Adipocyte (in vitro differentiated cells): Measurements from ENCODE around the gene TBC1D5.

ENCODE experiments used
- DNase-seq: peaks from one replicate; pipeline ENCODE4 v3.0.0-alpha.2; 2015; ENCODE audit warnings: low read depth
- H3K27me3 ChIP-seq: replicated peaks from 2 replicates; pipeline ENCODE4 v1.7.0; 2013; ENCODE audit warnings: mild to moderate bottlenecking, low read length, moderate library complexity; ENCODE audit not compliant: control insufficient read depth, insufficient read depth
- H3K36me3 ChIP-seq: 2 replicates; pipeline ENCODE4 v1.7.0; 2013; ENCODE audit warnings: low read length, mild to moderate bottlenecking, moderate library complexity; ENCODE audit not compliant: control insufficient read depth, insufficient read depth, severe bottlenecking
- H3K4me1 ChIP-seq: 2 replicates; pipeline ENCODE4 v1.7.0; 2013; ENCODE audit warnings: mild to moderate bottlenecking, low read length, moderate library complexity; ENCODE audit not compliant: control insufficient read depth, insufficient read depth
- H3K4me3 ChIP-seq: 2 replicates; pipeline ENCODE4 v1.7.0; 2013; ENCODE audit warnings: mild to moderate bottlenecking, low read length, moderate library complexity
- H3K9ac ChIP-seq: 2 replicates; pipeline ENCODE4 v1.7.0; 2013; ENCODE audit warnings: mild to moderate bottlenecking, low read length, moderate library complexity
- H3K9me3 ChIP-seq: 2 replicates; pipeline ENCODE4 v1.7.0; 2013; ENCODE audit warnings: mild to moderate bottlenecking, low read length, moderate library complexity; ENCODE audit not compliant: control insufficient read depth

Gene TBC1D5

DNA sequence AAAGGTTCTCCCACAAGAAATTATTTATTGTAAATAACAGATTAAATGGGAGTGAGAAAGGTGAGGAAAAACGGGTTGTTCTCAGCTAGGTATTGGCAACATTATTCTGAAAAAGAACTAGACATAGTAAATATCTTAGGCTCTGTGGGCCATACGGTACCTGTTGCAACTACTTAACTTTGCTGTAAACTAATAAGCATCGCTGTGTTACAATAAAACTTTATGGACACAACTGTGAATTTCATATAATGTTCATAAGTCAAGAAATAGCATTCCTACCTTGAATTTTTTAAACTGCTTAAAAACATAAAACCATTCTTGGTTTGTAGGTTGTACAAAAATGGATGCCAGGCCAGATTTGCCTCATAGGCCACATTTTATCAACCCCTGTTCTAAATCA lies 183.9 kb downstream of the TBC1D5 start:
- no peak overlapping the region for H3K4me3 ChIP-seq
- no peak for DNase-seq

DNA sequence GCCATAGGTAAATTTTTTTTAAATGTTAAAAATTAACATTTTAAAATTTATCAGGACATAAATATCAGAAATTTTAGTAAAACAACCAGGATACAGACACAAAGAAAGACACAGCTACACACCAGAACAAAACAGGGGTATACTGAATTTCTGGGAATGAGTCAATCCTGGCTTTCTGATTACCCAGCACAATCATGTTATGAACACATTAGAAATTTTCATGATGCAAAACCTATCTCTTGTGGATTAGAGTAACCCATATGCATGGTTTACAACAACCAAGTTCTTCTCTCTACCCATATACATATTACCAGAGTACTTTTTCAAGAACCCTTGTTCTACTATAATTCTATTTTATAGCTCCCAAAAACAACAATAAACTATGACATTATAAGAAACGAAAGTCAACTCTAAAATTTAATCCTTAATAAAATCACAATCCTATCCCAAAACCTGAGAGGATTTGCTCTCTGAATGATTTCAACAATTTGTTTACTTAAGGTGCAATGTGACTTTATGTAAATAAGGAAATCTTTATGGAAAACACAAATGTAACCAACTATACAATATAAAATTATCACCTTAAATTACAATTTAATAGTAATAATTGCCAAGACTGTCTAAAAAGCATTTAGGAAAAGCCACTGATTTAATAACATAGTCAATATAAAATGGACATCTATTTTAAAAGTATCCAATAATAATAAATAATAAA lies 184.5 kb downstream of the TBC1D5 start:
- DNase-seq = no peak
- no peaks in the 10 kb centered on the region for H3K9me3 ChIP-seq
- H3K4me3 ChIP-seq = no peak overlapping the region
- no peaks in the 10 kb centered on the region for H3K27me3 ChIP-seq
- no peaks in the 10 kb centered on the region for H3K4me1 ChIP-seq
- H3K9ac ChIP-seq = no peak overlapping the region
- H3K36me3 ChIP-seq = no peaks in the 10 kb centered on the region

More for the DNA sequence above, 183.9 kb downstream of the TBC1D5 start:
- Histone ChIP-seq H3K9ac (no peak overlapping the region), H3K36me3 (no peaks in the 10 kb centered on the region), H3K9me3 (no peaks in the 10 kb centered on the region), H3K4me1 (no peaks in the 10 kb centered on the region), H3K27me3 (no peaks in the 10 kb centered on the region)

DNA sequence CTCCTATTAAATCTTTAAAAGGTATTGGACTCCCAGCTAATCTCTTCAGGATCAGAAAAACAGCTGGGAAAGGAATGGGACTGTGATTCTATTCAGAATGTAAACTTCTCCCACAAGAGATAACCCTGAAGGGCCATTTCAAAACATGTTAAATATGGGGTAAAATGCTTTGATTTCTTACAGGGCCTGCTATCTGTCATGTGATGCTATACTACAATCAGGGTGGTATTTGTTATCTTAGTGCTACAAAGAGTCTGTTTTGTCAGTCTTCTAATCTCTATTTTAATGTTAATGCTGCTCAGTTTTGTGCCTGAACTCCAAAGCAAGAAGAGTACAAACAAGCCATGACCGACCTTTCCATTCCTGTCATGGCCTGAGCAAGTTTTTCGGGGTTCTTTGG lies 186.9 kb downstream of the TBC1D5 start:
- Histone ChIP-seq H3K36me3 (no peaks in the 10 kb centered on the region), H3K4me3 (no peak overlapping the region), H3K27me3 (no peaks in the 10 kb centered on the region), H3K9ac (no peak overlapping the region), H3K9me3 (no peaks in the 10 kb centered on the region), H3K4me1 (no peaks in the 10 kb centered on the region)
- DNase-seq = no peak

DNA sequence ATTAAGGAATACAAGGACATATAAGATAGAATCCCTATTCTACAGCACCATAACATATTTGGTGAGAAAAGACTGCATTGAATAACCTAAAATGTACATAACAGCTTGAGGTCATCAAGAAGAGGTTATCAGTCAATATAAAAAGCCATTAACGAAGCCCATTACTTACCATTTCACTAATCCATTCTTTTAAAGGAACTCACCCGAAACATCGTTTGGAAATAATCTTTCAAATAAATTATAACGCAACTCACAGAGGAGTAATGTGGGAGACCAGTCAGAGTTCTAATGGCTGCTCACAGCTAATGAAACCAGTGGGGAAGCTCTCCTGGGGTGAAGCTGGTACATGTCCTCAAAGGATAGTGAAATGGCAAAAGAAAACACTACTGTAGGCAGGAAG lies 188.4 kb downstream of the TBC1D5 start:
- no peaks in the 10 kb centered on the region for H3K36me3 ChIP-seq
- DNase-seq = no peak
- H3K9me3 ChIP-seq = no peaks in the 10 kb centered on the region
- H3K4me3 ChIP-seq = no peak overlapping the region
- no peak overlapping the region for H3K9ac ChIP-seq
- H3K4me1 ChIP-seq = no peaks in the 10 kb centered on the region
- H3K27me3 ChIP-seq = no peaks in the 10 kb centered on the region

DNA sequence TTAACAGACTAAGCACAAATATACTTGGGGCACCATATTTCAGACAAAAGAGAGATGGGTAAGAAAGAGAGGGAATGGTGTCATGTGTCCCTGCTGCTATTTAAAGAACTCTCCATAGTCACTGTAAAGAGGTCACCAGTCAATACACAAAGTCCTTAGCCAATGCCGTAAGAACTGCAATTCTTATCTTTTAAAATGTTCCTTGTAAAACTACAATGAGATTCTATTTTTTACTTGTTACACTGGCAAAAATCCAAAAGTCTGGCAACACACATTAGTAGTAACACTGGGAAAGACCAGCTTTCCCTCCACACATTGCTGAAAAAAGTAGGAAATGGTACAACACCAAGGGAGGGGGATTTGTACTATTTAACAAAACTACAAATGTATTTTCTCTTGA lies 189.4 kb downstream of the TBC1D5 start:
- peak; percentile 1 for DNase-seq
- Histone ChIP-seq H3K4me1 (no peaks in the 10 kb centered on the region), H3K9me3 (no peaks in the 10 kb centered on the region), H3K9ac (no peak overlapping the region), H3K4me3 (no peak overlapping the region), H3K27me3 (no peaks in the 10 kb centered on the region), H3K36me3 (no peaks in the 10 kb centered on the region)

DNA sequence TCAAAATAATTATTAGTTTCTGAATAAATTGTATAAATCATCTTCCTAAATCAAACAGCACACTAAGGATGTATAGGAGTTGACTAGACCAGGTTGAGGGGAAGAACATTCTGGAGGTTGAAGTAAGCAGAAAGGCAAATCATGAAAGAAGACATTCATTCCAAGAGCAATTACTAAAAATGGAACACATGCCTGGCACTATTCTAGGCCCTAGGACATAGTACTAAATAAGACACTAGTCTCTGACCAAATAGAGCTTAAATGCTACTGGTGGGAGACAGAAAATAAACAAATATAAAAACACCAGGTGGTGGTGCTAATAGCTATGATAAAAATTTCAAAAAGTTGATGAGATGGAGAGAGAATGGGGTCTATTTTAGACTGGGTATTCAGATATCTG lies 190.1 kb downstream of the TBC1D5 start:
- Histone ChIP-seq H3K4me1 (no peaks in the 10 kb centered on the region), H3K4me3 (no peak overlapping the region), H3K9me3 (no peaks in the 10 kb centered on the region), H3K36me3 (no peaks in the 10 kb centered on the region), H3K9ac (no peak overlapping the region), H3K27me3 (no peaks in the 10 kb centered on the region)
- DNase-seq = no peak

DNA sequence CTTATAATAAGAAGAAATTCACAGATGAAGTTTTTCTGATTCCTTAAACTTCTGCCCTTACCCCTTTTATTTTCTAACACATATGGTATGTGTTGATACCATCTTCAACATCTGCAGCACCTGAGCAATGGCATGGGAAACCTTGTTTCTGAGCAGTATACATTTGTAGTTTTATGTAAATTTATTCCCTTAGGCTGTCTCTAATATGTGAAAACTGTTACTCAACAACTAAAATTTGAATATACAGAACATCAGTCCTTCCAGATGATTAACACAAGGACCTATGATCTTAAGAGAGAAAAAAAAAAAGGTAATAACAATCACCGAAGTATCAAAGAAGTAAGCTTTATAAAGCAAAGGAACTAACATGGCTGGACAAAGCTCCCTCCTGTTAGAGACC lies 190.5 kb downstream of the TBC1D5 start:
- DNase-seq = no peak
- Histone ChIP-seq H3K4me3 (no peak overlapping the region), H3K9ac (no peak overlapping the region), H3K36me3 (no peaks in the 10 kb centered on the region), H3K9me3 (no peaks in the 10 kb centered on the region), H3K4me1 (no peaks in the 10 kb centered on the region), H3K27me3 (no peaks in the 10 kb centered on the region)

DNA sequence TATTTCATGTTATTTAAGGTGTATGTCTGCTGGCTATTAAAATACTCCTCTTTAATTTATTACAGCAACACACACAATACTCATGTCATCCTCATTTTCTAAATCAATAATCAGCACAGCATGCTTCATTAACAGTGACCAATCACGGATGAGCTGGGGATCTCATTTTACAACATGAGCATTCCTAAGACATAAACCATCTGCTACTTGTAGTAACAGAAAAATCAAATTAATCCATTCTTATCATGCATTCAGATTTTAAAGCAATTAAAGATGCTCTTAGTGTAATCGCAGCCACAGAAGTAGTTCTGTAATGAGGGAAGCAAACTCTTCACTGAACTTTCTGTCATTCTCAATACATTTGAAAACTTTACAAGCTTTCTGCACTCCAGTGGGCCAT lies 191.1 kb downstream of the TBC1D5 start:
- Histone ChIP-seq H3K36me3 (no peaks in the 10 kb centered on the region), H3K9me3 (no peaks in the 10 kb centered on the region), H3K27me3 (no peaks in the 10 kb centered on the region), H3K4me3 (no peak overlapping the region), H3K4me1 (no peaks in the 10 kb centered on the region), H3K9ac (no peak overlapping the region)
- peak; percentile 2 for DNase-seq

DNA sequence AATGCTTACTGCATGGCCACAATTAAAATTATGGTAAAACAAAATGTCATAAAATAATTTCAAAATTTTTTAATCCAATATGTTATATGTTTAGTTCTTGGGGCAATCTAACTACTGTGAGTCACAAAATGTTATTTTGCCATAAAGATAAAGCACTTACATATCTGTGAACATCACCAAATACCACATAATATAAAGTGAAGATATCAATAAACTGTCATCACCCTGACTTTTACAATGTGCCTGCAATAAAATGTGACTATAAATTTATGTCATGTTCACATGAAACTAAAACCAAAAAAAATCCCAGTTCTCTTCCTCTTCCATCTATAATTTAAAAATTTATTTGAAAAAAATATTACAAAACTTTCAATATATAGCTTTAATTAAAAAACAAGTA lies 191.8 kb downstream of the TBC1D5 start:
- Histone ChIP-seq H3K4me1 (no peaks in the 10 kb centered on the region), H3K9ac (no peak overlapping the region), H3K9me3 (no peaks in the 10 kb centered on the region), H3K4me3 (no peak overlapping the region), H3K27me3 (no peaks in the 10 kb centered on the region), H3K36me3 (no peaks in the 10 kb centered on the region)
- no peak for DNase-seq

DNA sequence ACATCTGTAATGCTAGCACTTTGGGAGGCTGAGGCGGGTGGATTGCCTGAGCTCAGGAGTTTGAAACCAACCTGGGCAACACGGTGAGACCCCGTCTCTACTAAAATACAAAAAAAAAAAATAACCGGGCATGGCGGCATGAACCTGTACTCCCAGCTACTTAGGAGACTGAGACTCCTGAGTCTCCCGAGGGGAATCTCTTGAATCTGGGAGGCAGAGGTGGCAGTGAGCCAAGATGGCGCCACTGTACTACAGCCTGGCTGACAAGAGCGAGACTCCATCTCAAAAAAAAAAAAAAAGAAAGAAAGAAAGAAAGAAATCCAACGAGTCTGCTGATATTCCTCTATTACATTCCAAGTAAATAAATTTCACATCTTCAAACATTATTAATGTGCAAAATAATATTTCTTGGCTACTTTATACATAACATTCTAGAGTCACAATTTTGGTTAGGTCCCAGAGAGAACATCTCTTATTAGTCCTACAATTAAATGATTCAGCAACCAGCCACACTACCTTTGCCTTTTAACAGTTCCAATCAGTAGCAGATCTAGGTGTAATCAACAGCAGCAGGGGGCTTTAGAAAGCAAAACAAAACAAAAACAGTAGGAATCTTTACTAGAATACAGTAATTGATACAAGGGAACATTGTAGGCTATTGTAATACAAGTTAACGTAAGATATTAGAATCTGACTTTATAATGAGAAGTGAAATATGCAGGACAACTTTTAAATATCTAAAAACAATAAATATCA lies 195.8 kb downstream of the TBC1D5 start:
- H3K4me1 ChIP-seq = no peaks in the 10 kb centered on the region
- H3K4me3 ChIP-seq = no peak overlapping the region
- H3K27me3 ChIP-seq = no peaks in the 10 kb centered on the region
- no peaks in the 10 kb centered on the region for H3K9me3 ChIP-seq
- no peaks in the 10 kb centered on the region for H3K36me3 ChIP-seq
- H3K9ac ChIP-seq = no peak overlapping the region
- no peak for DNase-seq

DNA sequence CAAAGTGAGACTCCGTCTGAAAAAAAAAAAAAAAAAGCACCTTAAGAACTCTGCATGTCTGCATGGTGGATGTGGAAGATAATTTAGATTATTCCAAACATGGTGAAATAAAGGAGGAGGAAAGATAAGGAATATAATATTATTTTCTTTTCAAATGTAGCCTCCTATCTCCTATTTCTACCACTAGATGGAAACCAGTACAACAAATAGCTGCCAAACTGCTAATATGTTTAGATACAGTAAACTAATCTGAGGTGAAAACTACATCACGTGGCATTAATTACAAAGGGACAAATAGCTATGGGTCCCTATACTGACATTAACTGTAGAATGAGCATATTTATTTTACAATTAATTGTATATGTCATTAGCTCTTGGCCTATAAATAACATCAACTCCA lies 197.8 kb downstream of the TBC1D5 start:
- Histone ChIP-seq H3K4me3 (no peak overlapping the region), H3K9ac (no peak overlapping the region), H3K36me3 (no peaks in the 10 kb centered on the region), H3K4me1 (no peaks in the 10 kb centered on the region), H3K27me3 (no peaks in the 10 kb centered on the region), H3K9me3 (no peaks in the 10 kb centered on the region)
- DNase-seq = peak; percentile 30
